Cardiac muscle cell (in vitro differentiated cells and primary cell): ENCODE data around the gene SNX7. TPM values are rescaled to one million over a fixed set of nuclear protein-coding genes. Genes with fewer than 3 reads are reported as not detected.

Source experiments
- DNase-seq, 2 donors: peaks; one replicate each; pipeline versions ENCODE4 v3.0.0 to v3.0.0-alpha.2; 2010 to 2017; ENCODE audit warnings: low read depth in 1 of 2, low spot score in 1 of 2
- H3K27ac ChIP-seq: fragments of 200-600 bp; sonication (generic); 2 replicates; pipeline ENCODE4 v1.5.1; 2016
- H3K27me3 ChIP-seq: fragments of 200-600 bp; sonication (generic); 2 replicates; pipeline ENCODE4 v1.6.0; 2016; ENCODE audit warnings: control low read depth
- H3K36me3 ChIP-seq: fragments of 200-600 bp; sonication (generic); 2 replicates; pipeline ENCODE4 v1.5.1; 2016; ENCODE audit warnings: control low read depth
- H3K4me1 ChIP-seq: fragments of 200-600 bp; sonication (generic); 2 replicates; pipeline ENCODE4 v1.8.1; 2017; ENCODE audit warnings: low read depth, mild to moderate bottlenecking, mixed run types
- H3K4me3 ChIP-seq: fragments of 200-600 bp; sonication (generic); 2 replicates; pipeline ENCODE4 v1.5.1; 2016; ENCODE audit warnings: mild to moderate bottlenecking
- H3K9me3 ChIP-seq: fragments of 200-600 bp; sonication (generic); 2 replicates; pipeline ENCODE4 v1.5.1; 2017; ENCODE audit warnings: low read depth, mild to moderate bottlenecking, control low read depth
- CTCF ChIP-seq: IDR thresholded peaks from 2 replicates; pipeline ENCODE4 v1.5.1; 2012; ENCODE audit warnings: low read depth, mild to moderate bottlenecking, low read length
- polyA plus RNA-seq: library from polyadenylated mRNA; unstranded; fragments of >200 nt; fragmentation: Nextera tagmentation; extraction: Ambion mirVana; gene quantifications from 2 replicates; pipeline ENCODE4 v1.2.1, GENCODE V29; 2016
- total RNA-seq: library from RNA; depleted of rRNA; stranded (reverse); fragments of >200 nt; gene quantifications from 2 replicates; pipeline ENCODE4 v1.2.3, GENCODE V29; 2016

SNX7 gene
- total and polyA plus RNA-seq, 2 experiments from 2014 or later: 20.6 to 42.2 TPM

- TF ChIP-seq CTCF: no peak
- Histone ChIP-seq H3K36me3 (no peaks in the 10 kb centered on the region), H3K4me3 (no peak overlapping the region), H3K27ac (no peak overlapping the region), H3K4me1 (peaks cover 19% of the 10 kb centered on the region), H3K27me3 (no peaks in the 10 kb centered on the region), H3K9me3 (no peaks in the 10 kb centered on the region)
- DNase-seq: no peak
Observed at GRCh38 chr1:98764485-98764884, 103.0 kb downstream of the SNX7 start.

DNA sequence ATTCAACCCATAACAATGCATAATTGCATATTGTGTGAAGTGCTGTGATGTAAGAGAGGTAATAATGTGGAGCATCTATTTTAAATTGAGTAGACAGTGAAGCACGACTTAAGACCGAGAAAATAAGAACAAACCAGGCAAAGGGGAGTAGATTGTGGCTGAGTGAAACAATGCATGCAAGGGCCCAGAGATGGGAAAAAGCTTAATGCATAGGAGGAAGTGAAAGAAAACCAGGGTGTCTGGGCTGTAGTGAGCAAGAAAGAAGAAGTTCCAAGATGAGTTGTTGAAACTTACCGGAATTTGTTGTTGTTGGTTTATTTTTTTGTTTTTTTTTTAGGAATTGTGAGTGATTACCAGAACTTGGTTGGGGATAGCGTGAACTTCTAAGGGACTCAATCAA is 104.7 kb downstream of the SNX7 start:
- Histone ChIP-seq H3K27me3 (no peaks in the 10 kb centered on the region), H3K9me3 (no peaks in the 10 kb centered on the region), H3K4me3 (no peak overlapping the region), H3K36me3 (no peaks in the 10 kb centered on the region), H3K27ac (no peak overlapping the region), H3K4me1 (peaks cover 19% of the 10 kb centered on the region)
- TF ChIP-seq CTCF: no peak
- DNase-seq: no peak

DNA sequence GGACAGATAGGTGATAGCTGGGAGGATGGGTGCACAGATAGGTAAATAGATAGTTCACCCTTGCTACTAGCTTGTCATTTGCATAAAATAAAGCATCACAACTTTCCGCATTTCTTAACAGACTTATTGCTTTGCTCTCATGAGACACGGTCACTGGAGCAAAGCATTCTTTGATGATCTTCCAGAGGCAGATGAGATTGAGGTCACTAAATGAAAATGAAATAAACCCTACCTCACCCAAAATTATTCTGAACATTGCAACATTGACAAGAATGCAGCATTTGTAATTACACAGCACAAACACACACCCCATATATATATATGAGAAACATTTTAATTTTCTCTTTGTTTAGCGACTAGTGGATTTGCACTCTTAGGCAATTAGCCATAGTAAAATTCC is 107.6 kb downstream of the SNX7 start:
- no peaks in the 10 kb centered on the region for H3K36me3 ChIP-seq
- DNase-seq: no peak
- no peak for TF ChIP-seq CTCF
- no peak overlapping the region for H3K27ac ChIP-seq
- H3K4me1 ChIP-seq: peaks cover 9% of the 10 kb centered on the region
- H3K27me3 ChIP-seq: no peaks in the 10 kb centered on the region
- H3K9me3 ChIP-seq: no peaks in the 10 kb centered on the region
- H3K4me3 ChIP-seq: no peak overlapping the region

GRCh38 chr1:98781906-98782305 is 120.4 kb downstream of the SNX7 start:
- H3K27ac ChIP-seq: no peak overlapping the region
- no peaks in the 10 kb centered on the region for H3K4me1 ChIP-seq
- TF ChIP-seq CTCF: no peak
- no peaks in the 10 kb centered on the region for H3K36me3 ChIP-seq
- no peaks in the 10 kb centered on the region for H3K27me3 ChIP-seq
- H3K9me3 ChIP-seq: no peaks in the 10 kb centered on the region
- H3K4me3 ChIP-seq: no peak overlapping the region
- no peak for DNase-seq

DNA sequence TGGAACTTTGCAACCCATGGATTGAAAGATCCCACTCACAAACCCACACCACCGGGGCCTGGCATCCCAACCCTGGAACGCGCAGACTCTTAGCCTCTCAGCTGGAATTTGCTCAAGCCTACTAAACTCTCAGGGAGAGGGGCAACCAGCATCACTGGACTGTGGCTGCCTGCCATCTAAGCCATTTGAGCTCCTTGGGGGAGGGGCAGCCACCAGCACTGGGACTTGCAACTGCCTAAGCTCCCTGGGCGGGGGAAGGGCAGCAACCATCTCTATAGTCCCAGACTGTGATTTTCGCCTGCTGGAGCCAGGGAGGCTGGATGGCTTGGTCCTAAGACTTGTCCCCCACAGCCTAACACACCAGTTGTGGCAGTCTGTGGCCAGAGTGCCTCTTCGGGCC is 122.3 kb downstream of the SNX7 start:
- no peak overlapping the region for H3K4me3 ChIP-seq
- DNase-seq: no peak
- H3K9me3 ChIP-seq: no peaks in the 10 kb centered on the region
- H3K27ac ChIP-seq: no peak overlapping the region
- TF ChIP-seq CTCF: no peak
- H3K4me1 ChIP-seq: no peaks in the 10 kb centered on the region
- H3K36me3 ChIP-seq: no peaks in the 10 kb centered on the region
- H3K27me3 ChIP-seq: no peaks in the 10 kb centered on the region

- no peak for TF ChIP-seq CTCF
- DNase-seq: no peak
- Histone ChIP-seq H3K27me3 (no peaks in the 10 kb centered on the region), H3K27ac (no peak overlapping the region), H3K9me3 (no peaks in the 10 kb centered on the region), H3K4me1 (no peaks in the 10 kb centered on the region), H3K36me3 (no peaks in the 10 kb centered on the region), H3K4me3 (no peak overlapping the region)
Observed at GRCh38 chr1:98791498-98791897, 130.0 kb downstream of the SNX7 start.
